ENCODE data around the gene PI16.

DNA sequence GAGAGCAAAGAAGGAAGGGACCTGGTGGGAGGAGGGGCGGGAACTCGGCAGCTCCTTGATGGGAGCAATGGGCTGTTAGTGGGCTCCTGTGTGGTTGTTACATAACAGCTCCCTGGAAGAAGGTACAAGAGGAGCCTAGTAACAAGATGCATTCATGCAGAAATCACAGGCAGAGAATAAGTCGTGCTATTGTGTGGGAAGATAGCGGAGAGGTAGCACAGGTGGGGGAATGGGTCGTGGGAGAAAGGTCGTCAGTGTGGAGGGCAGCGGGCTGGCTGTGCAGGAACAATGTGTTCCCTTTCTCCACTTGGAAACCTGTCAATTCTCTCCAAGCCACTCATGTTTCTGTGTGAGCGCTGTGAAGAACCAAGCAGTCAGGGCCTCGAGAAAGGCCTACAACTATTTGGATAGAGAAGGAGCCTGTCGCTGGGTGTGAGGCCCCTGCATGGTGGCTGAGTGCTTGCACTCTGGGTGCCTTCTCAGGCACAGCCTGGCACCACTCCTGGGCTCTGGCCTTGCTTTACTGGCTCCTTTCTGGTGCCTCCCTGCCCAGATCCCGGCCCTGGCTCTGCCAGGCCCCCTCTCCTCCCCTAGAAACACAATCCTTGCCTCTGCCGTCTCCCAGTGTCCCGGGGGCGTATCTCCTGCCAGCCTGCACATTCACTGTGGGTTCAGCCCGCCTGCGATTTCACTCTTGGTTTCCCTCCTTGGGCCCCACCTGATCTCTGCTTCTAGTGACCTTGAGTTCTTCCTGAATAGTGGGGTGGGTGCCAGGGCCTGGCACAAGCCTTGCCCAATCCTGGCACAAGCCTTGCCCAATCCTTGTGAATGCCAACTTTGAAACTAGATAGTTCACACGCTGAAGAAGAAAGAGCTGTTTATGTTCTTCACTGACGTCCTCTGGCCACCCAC is 43.5 kb downstream of the PI16 start:
- TF ChIP-seq HCFC1 (IDR thresholded peaks at IDR 0.05; ENCODE audit: low read depth, low read length) (no peak), PHF21A (CRISPR knock-in tag; IDR thresholded peaks at IDR 0.05) (no peak), GZF1 (CRISPR knock-in tag; IDR thresholded peaks at IDR 0.05) (no peak), GABPA (IDR thresholded peaks at IDR 0.05; ENCODE audit: low read depth, low read length) (no peak), GABPA (CRISPR knock-in tag; IDR thresholded peaks at IDR 0.05; ENCODE audit: low read depth) (no peak), KDM2A (CRISPR knock-in tag; IDR thresholded peaks at IDR 0.05; ENCODE audit: borderline replicate concordance, low read depth) (no peak), ZNF44 (CRISPR knock-in tag; IDR thresholded peaks at IDR 0.05) (no peak)
- TF ChIP-seq, protein P1, sequence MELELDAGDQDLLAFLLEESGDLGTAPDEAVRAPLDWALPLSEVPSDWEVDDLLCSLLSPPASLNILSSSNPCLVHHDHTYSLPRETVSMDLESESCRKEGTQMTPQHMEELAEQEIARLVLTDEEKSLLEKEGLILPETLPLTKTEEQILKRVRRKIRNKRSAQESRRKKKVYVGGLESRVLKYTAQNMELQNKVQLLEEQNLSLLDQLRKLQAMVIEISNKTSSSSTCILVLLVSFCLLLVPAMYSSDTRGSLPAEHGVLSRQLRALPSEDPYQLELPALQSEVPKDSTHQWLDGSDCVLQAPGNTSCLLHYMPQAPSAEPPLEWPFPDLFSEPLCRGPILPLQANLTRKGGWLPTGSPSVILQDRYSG (CRISPR knock-in tag; IDR thresholded peaks at IDR 0.05) = no peak
- TF ChIP-seq, protein P2, sequence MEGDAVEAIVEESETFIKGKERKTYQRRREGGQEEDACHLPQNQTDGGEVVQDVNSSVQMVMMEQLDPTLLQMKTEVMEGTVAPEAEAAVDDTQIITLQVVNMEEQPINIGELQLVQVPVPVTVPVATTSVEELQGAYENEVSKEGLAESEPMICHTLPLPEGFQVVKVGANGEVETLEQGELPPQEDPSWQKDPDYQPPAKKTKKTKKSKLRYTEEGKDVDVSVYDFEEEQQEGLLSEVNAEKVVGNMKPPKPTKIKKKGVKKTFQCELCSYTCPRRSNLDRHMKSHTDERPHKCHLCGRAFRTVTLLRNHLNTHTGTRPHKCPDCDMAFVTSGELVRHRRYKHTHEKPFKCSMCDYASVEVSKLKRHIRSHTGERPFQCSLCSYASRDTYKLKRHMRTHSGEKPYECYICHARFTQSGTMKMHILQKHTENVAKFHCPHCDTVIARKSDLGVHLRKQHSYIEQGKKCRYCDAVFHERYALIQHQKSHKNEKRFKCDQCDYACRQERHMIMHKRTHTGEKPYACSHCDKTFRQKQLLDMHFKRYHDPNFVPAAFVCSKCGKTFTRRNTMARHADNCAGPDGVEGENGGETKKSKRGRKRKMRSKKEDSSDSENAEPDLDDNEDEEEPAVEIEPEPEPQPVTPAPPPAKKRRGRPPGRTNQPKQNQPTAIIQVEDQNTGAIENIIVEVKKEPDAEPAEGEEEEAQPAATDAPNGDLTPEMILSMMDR (CRISPR knock-in tag; IDR thresholded peaks at IDR 0.05) = no peak
- TF ChIP-seq, protein P3, sequence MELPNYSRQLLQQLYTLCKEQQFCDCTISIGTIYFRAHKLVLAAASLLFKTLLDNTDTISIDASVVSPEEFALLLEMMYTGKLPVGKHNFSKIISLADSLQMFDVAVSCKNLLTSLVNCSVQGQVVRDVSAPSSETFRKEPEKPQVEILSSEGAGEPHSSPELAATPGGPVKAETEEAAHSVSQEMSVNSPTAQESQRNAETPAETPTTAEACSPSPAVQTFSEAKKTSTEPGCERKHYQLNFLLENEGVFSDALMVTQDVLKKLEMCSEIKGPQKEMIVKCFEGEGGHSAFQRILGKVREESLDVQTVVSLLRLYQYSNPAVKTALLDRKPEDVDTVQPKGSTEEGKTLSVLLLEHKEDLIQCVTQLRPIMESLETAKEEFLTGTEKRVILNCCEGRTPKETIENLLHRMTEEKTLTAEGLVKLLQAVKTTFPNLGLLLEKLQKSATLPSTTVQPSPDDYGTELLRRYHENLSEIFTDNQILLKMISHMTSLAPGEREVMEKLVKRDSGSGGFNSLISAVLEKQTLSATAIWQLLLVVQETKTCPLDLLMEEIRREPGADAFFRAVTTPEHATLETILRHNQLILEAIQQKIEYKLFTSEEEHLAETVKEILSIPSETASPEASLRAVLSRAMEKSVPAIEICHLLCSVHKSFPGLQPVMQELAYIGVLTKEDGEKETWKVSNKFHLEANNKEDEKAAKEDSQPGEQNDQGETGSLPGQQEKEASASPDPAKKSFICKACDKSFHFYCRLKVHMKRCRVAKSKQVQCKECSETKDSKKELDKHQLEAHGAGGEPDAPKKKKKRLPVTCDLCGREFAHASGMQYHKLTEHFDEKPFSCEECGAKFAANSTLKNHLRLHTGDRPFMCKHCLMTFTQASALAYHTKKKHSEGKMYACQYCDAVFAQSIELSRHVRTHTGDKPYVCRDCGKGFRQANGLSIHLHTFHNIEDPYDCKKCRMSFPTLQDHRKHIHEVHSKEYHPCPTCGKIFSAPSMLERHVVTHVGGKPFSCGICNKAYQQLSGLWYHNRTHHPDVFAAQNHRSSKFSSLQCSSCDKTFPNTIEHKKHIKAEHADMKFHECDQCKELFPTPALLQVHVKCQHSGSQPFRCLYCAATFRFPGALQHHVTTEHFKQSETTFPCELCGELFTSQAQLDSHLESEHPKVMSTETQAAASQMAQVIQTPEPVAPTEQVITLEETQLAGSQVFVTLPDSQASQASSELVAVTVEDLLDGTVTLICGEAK (IDR thresholded peaks at IDR 0.05) = no peak
- TF ChIP-seq, protein P3 (CRISPR knock-in tag; IDR thresholded peaks at IDR 0.05) = no peak

All from HepG2 (cell line).